Kidney (tissue), 14 donors: ENCODE data around the gene GLRB. TPM values are rescaled to one million over a fixed set of nuclear protein-coding genes. Genes with fewer than 3 reads are reported as not detected.
"Not testable (repeated sequence)": the region's sequence is repeated elsewhere in the genome, so short reads cannot be mapped to it uniquely, and the experiment has no call there.

Experiments
- DNase-seq, 5 donors: peaks; one replicate each; pipeline ENCODE4 v3.0.0-alpha.2; 2013 to 2020
- FAIRE-seq: peaks from 2 replicates; lab custom pipeline; 2012; peaks lifted over from hg19 to GRCh38; lab: Jason Lieb, UNC
- H3K27ac ChIP-seq, 2 donors: one replicate each; pipeline ENCODE4 v1.7.0; 2013; ENCODE audit warnings: low read depth in 2 of 2, low read length in 2 of 2, inconsistent platforms in 1 of 2
- H3K27me3 ChIP-seq: one replicate; pipeline ENCODE4 v1.7.1; 2013; ENCODE audit warnings: low read length, inconsistent platforms; ENCODE audit not compliant: control insufficient read depth, insufficient read depth
- H3K36me3 ChIP-seq, 3 donors: one replicate each; pipeline versions ENCODE4 v1.7.0 to v1.7.1; 2013; ENCODE audit warnings: low read length in 3 of 3, control low read depth in 1 of 3, inconsistent platforms in 1 of 3; ENCODE audit not compliant: insufficient read depth in 3 of 3, control insufficient read depth in 2 of 3
- H3K4me1 ChIP-seq, 3 donors: one replicate each; pipeline versions ENCODE4 v1.7.0 to v1.7.1; 2013; ENCODE audit warnings: low read length in 3 of 3, inconsistent platforms in 1 of 3, low read depth in 1 of 3; ENCODE audit not compliant: control insufficient read depth in 2 of 3, insufficient read depth in 2 of 3
- H3K4me3 ChIP-seq, 3 donors: one replicate each; pipeline versions ENCODE4 v1.7.0 to v1.8.1; 2013; ENCODE audit warnings: low read length in 3 of 3, control low read depth in 1 of 3, inconsistent platforms in 1 of 3
- H3K9ac ChIP-seq, 3 donors: one replicate each; pipeline versions ENCODE4 v1.7.0 to v1.7.1; 2013; ENCODE audit warnings: low read length in 3 of 3, control low read depth in 1 of 3, inconsistent platforms in 1 of 3
- H3K9me3 ChIP-seq, 3 donors: one replicate each; pipeline versions ENCODE4 v1.7.0 to v1.7.1; 2013; ENCODE audit warnings: low read length in 3 of 3, control low read depth in 1 of 3, inconsistent platforms in 1 of 3; ENCODE audit not compliant: control insufficient read depth in 2 of 3, insufficient read depth in 1 of 3
- intact Hi-C: fragments of 100-400 bp; cut with DNase I; formaldehyde crosslinking; loops from one replicate; pipeline ENCODE4 v1.11.1; 2022
- polyA plus RNA-seq: library from polyadenylated mRNA; stranded (reverse); fragments of 350-450 nt; fragmentation: Illumina TruSeq; extraction: RNeasy Lipid Tissue Mini Kit (QIAGEN cat#74804); gene quantifications from one replicate; pipeline ENCODE4 v1.2.3, GENCODE V29; 2014; ENCODE audit warnings: low read depth, low replicate concordance; ENCODE audit not compliant: insufficient read depth
- total RNA-seq: library from RNA; stranded (reverse); fragmentation: NEBNext Ultra II Directional; extraction: Animal tissue kit (Norgen Biotek cat#: 25700); gene quantifications from one replicate; pipeline ENCODE4 v1.2.1, GENCODE V29; 2021
- TF ChIP-seq, protein P1 (sequence below): IDR thresholded peaks from 3 replicates; pipeline ENCODE4 v1.5.1; 2012; ENCODE audit warnings: mild to moderate bottlenecking, moderate library complexity, borderline replicate concordance; ENCODE audit not compliant: insufficient read depth; ENCODE audit errors: extremely low read depth
- donor health status: control.
- donor health status: control.
- donor health status: control.
- donor health status: control.
- donor health status: control.
- donor health status: DM: yes; HTN: yes; CAD: no.
- donor health status: Normal renal cell carcinoma (clear cell type).

The GLRB gene
- total and polyA plus RNA-seq, 2 donors from 2014 or later: 3.3 to 5.2 TPM

- no peak overlapping the region for H3K4me3 ChIP-seq
- DNase-seq (no peak), FAIRE-seq (no peak)
- no peak overlapping the region for H3K9ac ChIP-seq
- no peaks in the 10 kb centered on the region for H3K9me3 ChIP-seq
- intact Hi-C loops: no loop called here
- H3K27me3 ChIP-seq: no peaks in the 10 kb centered on the region
- TF ChIP-seq, protein P1, sequence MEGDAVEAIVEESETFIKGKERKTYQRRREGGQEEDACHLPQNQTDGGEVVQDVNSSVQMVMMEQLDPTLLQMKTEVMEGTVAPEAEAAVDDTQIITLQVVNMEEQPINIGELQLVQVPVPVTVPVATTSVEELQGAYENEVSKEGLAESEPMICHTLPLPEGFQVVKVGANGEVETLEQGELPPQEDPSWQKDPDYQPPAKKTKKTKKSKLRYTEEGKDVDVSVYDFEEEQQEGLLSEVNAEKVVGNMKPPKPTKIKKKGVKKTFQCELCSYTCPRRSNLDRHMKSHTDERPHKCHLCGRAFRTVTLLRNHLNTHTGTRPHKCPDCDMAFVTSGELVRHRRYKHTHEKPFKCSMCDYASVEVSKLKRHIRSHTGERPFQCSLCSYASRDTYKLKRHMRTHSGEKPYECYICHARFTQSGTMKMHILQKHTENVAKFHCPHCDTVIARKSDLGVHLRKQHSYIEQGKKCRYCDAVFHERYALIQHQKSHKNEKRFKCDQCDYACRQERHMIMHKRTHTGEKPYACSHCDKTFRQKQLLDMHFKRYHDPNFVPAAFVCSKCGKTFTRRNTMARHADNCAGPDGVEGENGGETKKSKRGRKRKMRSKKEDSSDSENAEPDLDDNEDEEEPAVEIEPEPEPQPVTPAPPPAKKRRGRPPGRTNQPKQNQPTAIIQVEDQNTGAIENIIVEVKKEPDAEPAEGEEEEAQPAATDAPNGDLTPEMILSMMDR: no peak
- H3K36me3 ChIP-seq: no peaks in the 10 kb centered on the region
- H3K4me1 ChIP-seq: no peaks in the 10 kb centered on the region
- no peak overlapping the region for H3K27ac ChIP-seq
Observed at GRCh38 chr4:157052429-157053040, 23.4 kb upstream of the GLRB start.

DNA sequence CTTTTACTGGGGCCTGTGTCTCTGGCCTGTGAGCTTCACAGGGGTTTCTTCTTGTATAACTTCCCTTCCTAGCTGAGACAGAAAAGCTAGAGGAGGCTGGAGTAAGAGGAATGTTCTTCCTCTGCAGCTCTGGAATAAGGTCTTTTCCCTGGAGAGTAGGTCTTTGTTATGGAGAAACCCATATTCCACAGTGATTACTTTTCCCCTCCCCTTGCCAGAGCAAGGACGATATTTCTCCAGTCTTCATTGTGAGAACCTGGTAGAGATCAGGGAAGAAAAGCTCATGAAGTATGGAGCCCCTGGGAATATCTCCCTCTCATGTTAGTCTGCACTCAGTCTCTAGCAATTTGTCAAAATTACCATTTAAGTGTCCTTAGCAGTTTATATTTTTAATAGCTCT, 18.7 kb upstream of the GLRB start:
- H3K4me3 ChIP-seq: no peak overlapping the region
- TF ChIP-seq, protein P1: no peak
- no peak overlapping the region for H3K9ac ChIP-seq
- FAIRE-seq (no peak), DNase-seq (no peak)
- intact Hi-C loops: no loop called here
- H3K9me3 ChIP-seq: no peaks in the 10 kb centered on the region
- no peaks in the 10 kb centered on the region for H3K36me3 ChIP-seq
- H3K27me3 ChIP-seq: no peaks in the 10 kb centered on the region
- no peak overlapping the region for H3K27ac ChIP-seq
- H3K4me1 ChIP-seq: no peaks in the 10 kb centered on the region

- H3K9ac ChIP-seq, intact Hi-C loops, H3K36me3 ChIP-seq, FAIRE-seq, H3K9me3 ChIP-seq, H3K27ac ChIP-seq, H3K4me1 ChIP-seq, DNase-seq, H3K4me3 ChIP-seq, H3K27me3 ChIP-seq: not testable (repeated sequence)
Observed at GRCh38 chr4:157058899-157059298, 17.1 kb upstream of the GLRB start.

DNA sequence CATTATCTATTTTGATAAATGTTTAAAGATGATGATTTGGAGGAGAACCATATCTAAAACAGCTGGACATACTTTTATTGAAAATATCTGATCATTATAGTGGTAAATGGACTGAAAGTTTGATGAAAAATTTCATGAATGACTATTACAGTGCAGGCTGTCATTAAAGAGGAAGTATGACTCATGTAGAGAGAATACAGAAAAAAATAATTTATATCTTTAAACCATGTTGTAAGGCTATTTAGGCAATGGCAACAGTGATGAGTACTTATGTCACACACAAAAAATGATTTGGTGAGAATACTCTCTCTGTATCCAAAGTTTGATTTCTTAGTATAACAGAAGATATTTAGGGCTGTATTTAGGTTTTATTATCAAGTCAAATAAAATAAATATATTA, 3.9 kb upstream of the GLRB start:
- Histone ChIP-seq H3K9me3 (no peaks in the 10 kb centered on the region), H3K4me1 (no peaks in the 10 kb centered on the region), H3K27me3 (no peaks in the 10 kb centered on the region), H3K9ac (no peak overlapping the region), H3K27ac (no peak overlapping the region), H3K36me3 (no peaks in the 10 kb centered on the region), H3K4me3 (no peak overlapping the region)
- DNase-seq (no peak), FAIRE-seq (no peak)
- intact Hi-C loops: no loop called here
- TF ChIP-seq, protein P1: no peak
